Adipocyte (in vitro differentiated cells): Measurements from ENCODE around the gene CTCF.

Experiments used
- DNase-seq: peaks from one replicate; pipeline ENCODE4 v3.0.0-alpha.2; 2015; ENCODE audit warnings: low read depth
- H3K27me3 ChIP-seq: replicated peaks from 2 replicates; pipeline ENCODE4 v1.7.0; 2013; ENCODE audit warnings: mild to moderate bottlenecking, low read length, moderate library complexity; ENCODE audit not compliant: control insufficient read depth, insufficient read depth
- H3K36me3 ChIP-seq: 2 replicates; pipeline ENCODE4 v1.7.0; 2013; ENCODE audit warnings: low read length, mild to moderate bottlenecking, moderate library complexity; ENCODE audit not compliant: control insufficient read depth, insufficient read depth, severe bottlenecking
- H3K4me1 ChIP-seq: 2 replicates; pipeline ENCODE4 v1.7.0; 2013; ENCODE audit warnings: mild to moderate bottlenecking, low read length, moderate library complexity; ENCODE audit not compliant: control insufficient read depth, insufficient read depth
- H3K4me3 ChIP-seq: 2 replicates; pipeline ENCODE4 v1.7.0; 2013; ENCODE audit warnings: mild to moderate bottlenecking, low read length, moderate library complexity
- H3K9ac ChIP-seq: 2 replicates; pipeline ENCODE4 v1.7.0; 2013; ENCODE audit warnings: mild to moderate bottlenecking, low read length, moderate library complexity
- H3K9me3 ChIP-seq: 2 replicates; pipeline ENCODE4 v1.7.0; 2013; ENCODE audit warnings: mild to moderate bottlenecking, low read length, moderate library complexity; ENCODE audit not compliant: control insufficient read depth

CTCF gene

DNA sequence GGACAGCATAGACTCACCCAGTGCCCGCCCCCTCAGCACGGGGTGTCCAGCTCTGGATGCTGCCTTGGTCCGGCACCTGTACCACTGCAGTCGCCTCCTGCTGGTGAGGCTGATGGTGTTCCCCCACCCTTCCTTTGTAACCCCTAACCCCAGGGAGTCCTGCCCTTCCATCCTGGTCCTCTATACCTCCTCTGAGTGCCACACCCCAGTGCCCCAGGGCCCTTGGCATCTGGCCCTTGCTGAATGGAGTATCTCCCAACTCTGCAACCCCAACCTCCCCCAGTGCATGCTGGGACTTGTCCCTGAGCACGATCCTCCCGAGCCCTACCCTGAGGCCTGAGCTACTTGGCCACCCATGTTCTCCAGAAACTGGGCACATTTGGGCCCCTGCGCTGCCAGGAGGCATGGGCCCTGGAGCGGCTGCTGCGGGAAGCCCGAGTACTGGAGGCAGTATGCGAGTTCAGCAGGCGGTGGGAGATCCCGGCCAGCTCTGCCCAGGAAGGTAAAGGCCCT, 17.9 kb upstream of the CTCF start:
- Histone ChIP-seq H3K36me3 (peaks cover 82% of the 10 kb centered on the region), H3K27me3 (no peaks in the 10 kb centered on the region), H3K4me1 (peaks cover 8% of the 10 kb centered on the region), H3K9ac (no peak overlapping the region), H3K4me3 (no peak overlapping the region), H3K9me3 (no peaks in the 10 kb centered on the region)
- DNase-seq, result no peak

DNA sequence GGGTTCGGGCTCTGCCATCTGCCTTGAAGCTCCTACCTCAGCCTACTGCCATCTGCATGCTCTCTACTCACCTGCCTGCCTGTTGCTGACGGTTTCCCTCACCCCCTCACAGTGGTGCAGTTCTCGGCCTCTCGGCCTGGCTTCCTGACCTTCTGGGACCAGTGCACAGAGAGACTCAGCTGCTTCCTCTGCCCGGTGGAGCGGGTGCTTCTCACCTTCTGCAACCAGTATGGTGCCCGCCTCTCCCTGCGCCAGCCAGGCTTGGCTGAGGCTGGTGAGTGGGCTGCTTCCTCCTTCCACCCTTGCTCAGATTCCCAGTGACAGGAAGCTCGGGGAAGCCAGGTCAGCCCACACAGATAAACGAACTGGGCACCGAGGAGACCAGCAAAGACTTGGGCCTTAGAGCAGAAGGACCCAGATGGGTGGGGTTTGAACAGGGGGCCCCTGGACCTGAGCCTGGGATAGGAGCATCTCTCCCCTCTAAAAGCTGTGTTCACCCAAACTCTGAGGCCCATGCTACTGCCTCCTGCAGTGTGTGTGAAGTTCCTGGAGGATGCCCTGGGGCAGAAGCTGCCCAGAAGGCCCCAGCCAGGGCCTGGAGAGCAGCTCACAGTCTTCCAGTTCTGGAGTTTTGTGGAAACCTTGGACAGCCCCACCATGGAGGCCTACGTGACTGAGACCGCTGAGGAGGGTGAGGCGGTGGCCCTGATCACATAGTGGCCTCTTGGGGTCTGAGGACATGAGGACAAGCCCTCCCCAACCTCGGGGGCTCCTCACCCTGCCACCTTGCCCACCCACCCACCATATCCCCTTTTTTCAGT, 17.3 kb upstream of the CTCF start:
- H3K4me3 ChIP-seq, result no peak overlapping the region
- H3K27me3 ChIP-seq, result no peaks in the 10 kb centered on the region
- no peaks in the 10 kb centered on the region for H3K9me3 ChIP-seq
- peaks cover 75% of the 10 kb centered on the region for H3K36me3 ChIP-seq
- peaks cover 8% of the 10 kb centered on the region for H3K4me1 ChIP-seq
- DNase-seq, result no peak
- no peak overlapping the region for H3K9ac ChIP-seq

- no peak for DNase-seq
- Histone ChIP-seq H3K4me3 (no peak overlapping the region), H3K4me1 (peaks cover 8% of the 10 kb centered on the region), H3K9me3 (no peaks in the 10 kb centered on the region), H3K36me3 (peaks cover 69% of the 10 kb centered on the region), H3K27me3 (no peaks in the 10 kb centered on the region), H3K9ac (no peak overlapping the region)
These were observed 16.7 kb upstream of the CTCF start for GRCh38 chr16:67545665-67546024.

GRCh38 chr16:67546091-67546501, 16.2 kb upstream of the CTCF start:
- Histone ChIP-seq H3K36me3 (peaks cover 64% of the 10 kb centered on the region), H3K4me1 (peaks cover 8% of the 10 kb centered on the region), H3K9ac (no peak overlapping the region), H3K27me3 (no peaks in the 10 kb centered on the region), H3K4me3 (no peak overlapping the region), H3K9me3 (no peaks in the 10 kb centered on the region)
- DNase-seq, result no peak

DNA sequence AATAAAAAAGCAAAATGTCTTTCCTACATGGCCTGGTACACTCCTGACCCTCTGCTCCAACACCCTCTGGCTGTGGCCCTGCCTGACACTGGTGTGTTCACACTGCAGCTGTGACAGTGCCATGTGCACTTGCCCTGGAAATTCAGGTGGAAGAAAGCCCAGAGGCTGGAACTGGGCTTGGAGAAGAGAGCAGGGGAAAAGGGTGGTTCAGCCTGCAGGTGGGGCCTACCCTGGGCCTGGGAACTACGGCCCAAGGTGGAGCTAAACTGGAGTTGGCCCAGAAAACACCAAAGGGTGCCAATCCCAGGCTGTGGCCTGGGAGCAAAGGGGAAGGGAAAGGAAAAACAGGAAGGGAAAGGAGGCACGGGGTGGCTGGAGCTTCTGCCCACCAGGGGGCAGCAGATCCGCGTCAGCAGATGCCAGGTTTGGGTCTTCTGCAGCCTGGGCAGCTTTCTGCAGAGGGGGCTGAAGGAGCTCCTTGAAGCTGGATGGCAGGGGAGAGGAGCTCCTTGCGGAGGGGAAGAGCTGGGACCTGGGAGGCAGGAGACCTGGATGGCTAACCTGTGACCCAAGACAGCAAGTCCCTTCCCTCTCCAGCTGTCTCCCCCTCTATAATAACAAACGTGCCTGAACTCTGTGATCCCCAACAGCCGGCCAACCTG, 15.4 kb upstream of the CTCF start:
- H3K9me3 ChIP-seq, result no peaks in the 10 kb centered on the region
- no peaks in the 10 kb centered on the region for H3K27me3 ChIP-seq
- peak overlapping the region; percentile 50 for H3K9ac ChIP-seq
- H3K4me1 ChIP-seq, result peaks cover 3% of the 10 kb centered on the region
- H3K4me3 ChIP-seq, result no peak overlapping the region
- H3K36me3 ChIP-seq, result peaks cover 56% of the 10 kb centered on the region
- peak; percentile 81 for DNase-seq

- peak overlapping the region; percentile 20 for H3K9ac ChIP-seq
- peaks cover 3% of the 10 kb centered on the region for H3K4me1 ChIP-seq
- H3K27me3 ChIP-seq, result no peaks in the 10 kb centered on the region
- no peaks in the 10 kb centered on the region for H3K9me3 ChIP-seq
- H3K4me3 ChIP-seq, result no peak overlapping the region
- no peak for DNase-seq
- H3K36me3 ChIP-seq, result peaks cover 49% of the 10 kb centered on the region
These were observed 14.7 kb upstream of the CTCF start for GRCh38 chr16:67547423-67548264.

- H3K9ac ChIP-seq, result no peak overlapping the region
- H3K9me3 ChIP-seq, result no peaks in the 10 kb centered on the region
- peaks cover 41% of the 10 kb centered on the region for H3K36me3 ChIP-seq
- no peak for DNase-seq
- no peaks in the 10 kb centered on the region for H3K27me3 ChIP-seq
- H3K4me3 ChIP-seq, result no peak overlapping the region
- H3K4me1 ChIP-seq, result peaks cover 3% of the 10 kb centered on the region
These were observed 13.8 kb upstream of the CTCF start for GRCh38 chr16:67548265-67549126.

DNA sequence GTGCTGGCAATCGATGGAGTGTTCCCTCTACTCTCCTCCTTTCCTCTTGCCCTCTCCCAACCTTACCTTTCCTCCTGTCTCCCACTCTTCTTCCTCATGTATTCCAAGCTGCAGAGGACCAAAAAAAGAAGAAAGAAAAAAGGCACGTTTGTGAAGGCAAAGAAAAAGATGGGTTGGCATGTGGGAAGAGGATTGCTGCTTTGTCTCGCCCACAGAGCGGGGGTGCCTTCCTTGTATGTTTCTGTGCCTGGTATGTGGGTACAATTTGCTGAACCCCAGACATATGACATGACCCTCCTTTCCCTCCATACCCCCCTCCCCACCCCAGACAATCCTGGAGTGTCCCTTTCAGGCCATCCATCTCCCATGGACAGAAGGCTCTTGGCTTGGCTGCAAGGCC, 13.1 kb upstream of the CTCF start:
- H3K4me3 ChIP-seq, result no peak overlapping the region
- H3K36me3 ChIP-seq, result peaks cover 33% of the 10 kb centered on the region
- DNase-seq, result no peak
- H3K9ac ChIP-seq, result no peak overlapping the region
- H3K9me3 ChIP-seq, result no peaks in the 10 kb centered on the region
- H3K27me3 ChIP-seq, result no peaks in the 10 kb centered on the region
- peaks cover 3% of the 10 kb centered on the region for H3K4me1 ChIP-seq

DNA sequence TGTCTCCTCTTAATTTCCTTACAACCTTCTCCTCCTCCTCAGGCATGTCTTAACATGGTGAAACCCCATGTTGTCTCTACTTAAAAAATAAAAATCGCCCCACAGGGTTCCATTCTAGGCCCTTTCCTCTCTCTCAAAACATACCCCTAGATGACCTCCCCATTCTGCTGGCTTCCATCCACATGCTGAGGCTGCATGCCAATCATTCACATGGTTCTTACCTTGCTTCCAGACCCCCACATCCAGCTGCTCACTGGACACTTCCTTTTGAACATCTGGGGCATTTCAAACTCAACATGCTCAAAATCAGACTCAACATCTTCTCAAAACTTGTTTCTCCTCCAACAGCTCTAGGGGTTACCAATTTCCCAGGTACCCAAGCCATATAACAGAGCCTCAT, 12.4 kb upstream of the CTCF start:
- DNase-seq, result no peak
- Histone ChIP-seq H3K4me1 (peaks cover 3% of the 10 kb centered on the region), H3K4me3 (no peak overlapping the region), H3K9me3 (no peaks in the 10 kb centered on the region), H3K27me3 (no peaks in the 10 kb centered on the region), H3K9ac (no peak overlapping the region), H3K36me3 (peaks cover 26% of the 10 kb centered on the region)

DNA sequence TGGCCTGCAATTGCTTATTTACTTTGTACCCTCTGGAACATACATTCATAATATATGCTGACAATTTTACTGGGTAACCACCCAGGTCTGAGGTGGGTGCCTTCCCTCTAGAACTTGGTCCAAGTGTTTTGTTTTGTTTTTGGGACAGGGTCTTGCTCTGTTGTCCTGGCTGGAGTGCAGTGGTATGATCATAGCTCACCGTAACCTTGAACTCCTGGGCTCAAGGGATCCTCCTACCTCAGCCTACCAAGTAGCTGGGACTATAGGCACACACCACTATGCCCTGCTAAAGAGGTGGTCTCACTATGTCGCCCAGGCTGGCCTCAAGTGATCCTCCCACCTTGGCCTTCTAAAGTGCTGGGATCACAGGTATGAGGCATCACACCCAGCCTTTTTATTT, 11.2 kb upstream of the CTCF start:
- Histone ChIP-seq H3K9ac (no peak overlapping the region), H3K9me3 (no peaks in the 10 kb centered on the region), H3K36me3 (peaks cover 15% of the 10 kb centered on the region), H3K4me1 (peaks cover 9% of the 10 kb centered on the region), H3K4me3 (no peak overlapping the region), H3K27me3 (no peaks in the 10 kb centered on the region)
- no peak for DNase-seq
